ENCODE results near the gene ZNF445.

DNA sequence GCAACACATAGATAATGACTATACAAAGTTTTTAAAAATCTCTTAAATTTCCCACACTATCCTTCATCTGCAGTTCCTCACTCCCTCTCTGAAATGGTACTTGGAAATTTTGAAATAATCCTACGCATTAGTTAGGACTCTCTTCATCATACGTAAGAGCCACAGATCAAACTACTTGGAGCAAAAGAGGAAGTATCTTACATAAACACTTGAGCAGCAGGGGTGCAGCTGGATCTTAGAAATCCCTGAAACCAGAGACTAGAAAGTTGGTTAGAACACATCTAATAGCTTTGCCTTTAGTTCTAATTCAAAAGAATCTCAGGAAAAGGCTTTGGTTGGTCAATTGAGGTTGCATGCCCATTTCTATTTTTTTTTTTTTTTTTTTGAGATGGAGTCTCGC lies 38.8 kb upstream of the ZNF445 start:
- TF ChIP-seq, protein P1, sequence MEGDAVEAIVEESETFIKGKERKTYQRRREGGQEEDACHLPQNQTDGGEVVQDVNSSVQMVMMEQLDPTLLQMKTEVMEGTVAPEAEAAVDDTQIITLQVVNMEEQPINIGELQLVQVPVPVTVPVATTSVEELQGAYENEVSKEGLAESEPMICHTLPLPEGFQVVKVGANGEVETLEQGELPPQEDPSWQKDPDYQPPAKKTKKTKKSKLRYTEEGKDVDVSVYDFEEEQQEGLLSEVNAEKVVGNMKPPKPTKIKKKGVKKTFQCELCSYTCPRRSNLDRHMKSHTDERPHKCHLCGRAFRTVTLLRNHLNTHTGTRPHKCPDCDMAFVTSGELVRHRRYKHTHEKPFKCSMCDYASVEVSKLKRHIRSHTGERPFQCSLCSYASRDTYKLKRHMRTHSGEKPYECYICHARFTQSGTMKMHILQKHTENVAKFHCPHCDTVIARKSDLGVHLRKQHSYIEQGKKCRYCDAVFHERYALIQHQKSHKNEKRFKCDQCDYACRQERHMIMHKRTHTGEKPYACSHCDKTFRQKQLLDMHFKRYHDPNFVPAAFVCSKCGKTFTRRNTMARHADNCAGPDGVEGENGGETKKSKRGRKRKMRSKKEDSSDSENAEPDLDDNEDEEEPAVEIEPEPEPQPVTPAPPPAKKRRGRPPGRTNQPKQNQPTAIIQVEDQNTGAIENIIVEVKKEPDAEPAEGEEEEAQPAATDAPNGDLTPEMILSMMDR (IDR thresholded peaks at IDR 0.05; ENCODE audit: insufficient read depth, low read length): no peak
- TF ChIP-seq REST (IDR thresholded peaks at IDR 0.05; ENCODE audit: insufficient replicate concordance, low read depth) (no peak), POLR2AphosphoS5 (IDR thresholded peaks at IDR 0.05; ENCODE audit: low read depth) (no peak), GABPA (IDR thresholded peaks at IDR 0.05; ENCODE audit: low read depth) (no peak), SPI1 (IDR thresholded peaks at IDR 0.05; ENCODE audit: borderline replicate concordance, low read depth) (peak; percentile 17; the same call in 1 of the 2 replicates)
